Lower lobe of right lung (tissue), 2 donors: Measurements from ENCODE around the gene DACT2. TPM values are rescaled to one million over a fixed set of nuclear protein-coding genes. Genes with fewer than 3 reads are reported as not detected.
A peak's percentile ranks its signal among the peaks of the same experiment; 100 is the strongest.

Experiments used
- ATAC-seq, 2 donors: fragments of 200-7000 bp; cut with Tn5 transposase; one replicate each; pipeline ENCODE4 v1.9.1; 2020 to 2022; ENCODE audit warnings: mild to moderate bottlenecking in 2 of 2, moderate library complexity in 2 of 2
- DNase-seq: peaks from one replicate; pipeline ENCODE4 v3.0.0-alpha.2; 2020
- H3K27ac ChIP-seq: fragments of 200-600 bp; one replicate; pipeline ENCODE4 v1.8.0; 2022
- H3K27me3 ChIP-seq: fragments of 200-600 bp; one replicate; pipeline ENCODE4 v1.8.0; 2022; ENCODE audit warnings: low read depth
- H3K36me3 ChIP-seq: fragments of 200-600 bp; one replicate; pipeline ENCODE4 v1.8.0; 2022; ENCODE audit warnings: mild to moderate bottlenecking
- H3K4me1 ChIP-seq: fragments of 200-600 bp; one replicate; pipeline ENCODE4 v1.8.0; 2022
- H3K4me3 ChIP-seq: fragments of 200-600 bp; one replicate; pipeline ENCODE4 v1.8.0; 2022; ENCODE audit warnings: mild to moderate bottlenecking
- H3K9me3 ChIP-seq: fragments of 200-600 bp; one replicate; pipeline ENCODE4 v1.8.0; 2022
- CTCF ChIP-seq: fragments of 200-600 bp; IDR thresholded peaks from one replicate; pipeline ENCODE4 v1.8.0; 2022; ENCODE audit warnings: antibody characterized with exemption, mild to moderate bottlenecking
- intact Hi-C: fragments of 100-400 bp; cut with DNase I; formaldehyde crosslinking; loops from one replicate; pipeline ENCODE4 v1.11.0; 2022
- total RNA-seq: library from RNA; stranded (reverse); fragmentation: NEBNext Ultra II Directional; extraction: Animal tissue kit (Norgen Biotek cat#: 25700); gene quantifications from one replicate; pipeline ENCODE4 v1.2.1, GENCODE V29; 2021
- donor health status: DM: no; HTN: yes; CAD: no; lungs with severe emphysema.

The DACT2 gene
- total RNA-seq, 1 donor from 2014 or later = 2.4 TPM

GRCh38 chr6:168320634-168321033 is 1.1 kb upstream of the DACT2 start:
- no peaks in the 10 kb centered on the region for H3K9me3 ChIP-seq
- H3K36me3 ChIP-seq = no peaks in the 10 kb centered on the region
- no peak for TF ChIP-seq CTCF
- H3K4me3 ChIP-seq = no peak overlapping the region
- H3K27me3 ChIP-seq = peaks cover 27% of the 10 kb centered on the region
- no peaks in the 10 kb centered on the region for H3K4me1 ChIP-seq
- no peak overlapping the region for H3K27ac ChIP-seq
- intact Hi-C loops = no loop called here
- DNase-seq (no peak), ATAC-seq (peak; percentile 32 to 46)

GRCh38 chr6:168318579-168319278 is 848 bp downstream of the DACT2 start:
- H3K4me1 ChIP-seq = no peaks in the 10 kb centered on the region
- H3K9me3 ChIP-seq = no peaks in the 10 kb centered on the region
- no peaks in the 10 kb centered on the region for H3K36me3 ChIP-seq
- no peak overlapping the region for H3K27ac ChIP-seq
- H3K27me3 ChIP-seq = peaks cover 27% of the 10 kb centered on the region
- no peak for TF ChIP-seq CTCF
- DNase-seq (no peak), ATAC-seq (peak; percentile 41 to 49)
- intact Hi-C loops = no loop called here
- peak overlapping the region; percentile 51 for H3K4me3 ChIP-seq

- H3K27ac ChIP-seq = no peak overlapping the region
- no peaks in the 10 kb centered on the region for H3K36me3 ChIP-seq
- no peaks in the 10 kb centered on the region for H3K4me1 ChIP-seq
- intact Hi-C loops = no loop called here
- H3K27me3 ChIP-seq = peaks cover 27% of the 10 kb centered on the region
- ATAC-seq (no peak), DNase-seq (no peak)
- no peaks in the 10 kb centered on the region for H3K9me3 ChIP-seq
- peak overlapping the region; percentile 23 for H3K4me3 ChIP-seq
- TF ChIP-seq CTCF = no peak
These were observed 1.5 kb downstream of the DACT2 start for GRCh38 chr6:168318090-168318489.

GRCh38 chr6:168315596-168315995 is 4.0 kb downstream of the DACT2 start:
- intact Hi-C loops = no loop called here
- ATAC-seq = no peak
- no peak overlapping the region for H3K4me3 ChIP-seq

GRCh38 chr6:168314948-168315347 is 4.6 kb downstream of the DACT2 start:
- ATAC-seq = peak; percentile 34 to 43
- peaks cover 15% of the 10 kb centered on the region for H3K27me3 ChIP-seq
- H3K27ac ChIP-seq = no peak overlapping the region
- H3K4me3 ChIP-seq = no peak overlapping the region
- DNase-seq = no peak
- peak; percentile 25 for TF ChIP-seq CTCF
- intact Hi-C loops = no loop called here
- no peaks in the 10 kb centered on the region for H3K36me3 ChIP-seq
- no peaks in the 10 kb centered on the region for H3K4me1 ChIP-seq
- H3K9me3 ChIP-seq = no peaks in the 10 kb centered on the region

More at GRCh38 chr6:168315596-168315995, 4.0 kb downstream of the DACT2 start:
- H3K36me3 ChIP-seq = no peaks in the 10 kb centered on the region
- no peaks in the 10 kb centered on the region for H3K4me1 ChIP-seq
- H3K9me3 ChIP-seq = no peaks in the 10 kb centered on the region
- no peak overlapping the region for H3K27ac ChIP-seq
- peaks cover 21% of the 10 kb centered on the region for H3K27me3 ChIP-seq
- DNase-seq = no peak
- TF ChIP-seq CTCF = no peak
